ENCODE data around the gene ARHGAP32.

DNA sequence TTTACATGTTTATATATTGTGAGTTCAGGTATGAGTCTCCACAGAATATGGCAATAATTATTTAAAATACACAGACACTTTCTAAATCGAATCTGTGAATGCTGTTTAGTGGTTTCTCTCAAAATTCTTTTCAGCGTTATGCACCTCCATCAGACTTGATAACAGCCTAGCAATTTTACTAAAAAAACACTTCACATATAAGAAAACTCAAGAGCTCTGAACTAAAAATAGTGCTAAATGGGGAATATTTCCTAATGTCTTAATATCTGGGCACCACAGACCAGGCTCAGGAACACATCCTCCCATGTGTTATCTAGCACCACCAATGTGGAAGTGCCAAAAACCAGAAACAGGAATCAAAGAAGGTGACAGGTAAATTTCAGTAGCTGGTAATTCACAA lies 47.9 kb downstream of the ARHGAP32 start:
- TF ChIP-seq, protein P1, sequence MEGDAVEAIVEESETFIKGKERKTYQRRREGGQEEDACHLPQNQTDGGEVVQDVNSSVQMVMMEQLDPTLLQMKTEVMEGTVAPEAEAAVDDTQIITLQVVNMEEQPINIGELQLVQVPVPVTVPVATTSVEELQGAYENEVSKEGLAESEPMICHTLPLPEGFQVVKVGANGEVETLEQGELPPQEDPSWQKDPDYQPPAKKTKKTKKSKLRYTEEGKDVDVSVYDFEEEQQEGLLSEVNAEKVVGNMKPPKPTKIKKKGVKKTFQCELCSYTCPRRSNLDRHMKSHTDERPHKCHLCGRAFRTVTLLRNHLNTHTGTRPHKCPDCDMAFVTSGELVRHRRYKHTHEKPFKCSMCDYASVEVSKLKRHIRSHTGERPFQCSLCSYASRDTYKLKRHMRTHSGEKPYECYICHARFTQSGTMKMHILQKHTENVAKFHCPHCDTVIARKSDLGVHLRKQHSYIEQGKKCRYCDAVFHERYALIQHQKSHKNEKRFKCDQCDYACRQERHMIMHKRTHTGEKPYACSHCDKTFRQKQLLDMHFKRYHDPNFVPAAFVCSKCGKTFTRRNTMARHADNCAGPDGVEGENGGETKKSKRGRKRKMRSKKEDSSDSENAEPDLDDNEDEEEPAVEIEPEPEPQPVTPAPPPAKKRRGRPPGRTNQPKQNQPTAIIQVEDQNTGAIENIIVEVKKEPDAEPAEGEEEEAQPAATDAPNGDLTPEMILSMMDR (IDR thresholded peaks at IDR 0.05 in 8 of 11, conservative IDR thresholded peaks at IDR 0.05 in 3 of 11), result no peak
- no peak for TF ChIP-seq POLR2AphosphoS5 (IDR thresholded peaks at IDR 0.05)
- no peak for TF ChIP-seq POLR2A (IDR thresholded peaks at IDR 0.05)

All from spleen (tissue), 7 donors.